HUES6 (cell line): ENCODE measurements around the gene ERO1B.

ENCODE experiments used
- H3K27ac ChIP-seq: 2 replicates; pipeline ENCODE4 v1.7.0; 2013; ENCODE audit warnings: low read depth, mild to moderate bottlenecking, low read length, inconsistent platforms
- H3K27me3 ChIP-seq: 2 replicates; pipeline ENCODE4 v1.6.1; 2013; ENCODE audit warnings: low read length; ENCODE audit not compliant: control insufficient read depth, insufficient read depth
- H3K36me3 ChIP-seq: 2 replicates; pipeline ENCODE4 v1.6.1; 2013; ENCODE audit warnings: low read length; ENCODE audit not compliant: control insufficient read depth, insufficient read depth
- H3K4me1 ChIP-seq: 2 replicates; pipeline ENCODE4 v1.6.1; 2013; ENCODE audit warnings: low read length; ENCODE audit not compliant: control insufficient read depth, insufficient read depth
- H3K4me3 ChIP-seq: 2 replicates; pipeline ENCODE4 v1.5.1; 2013; ENCODE audit warnings: low read depth, low read length
- H3K9ac ChIP-seq: one replicate; pipeline ENCODE4 v1.6.1; 2013; ENCODE audit warnings: mild to moderate bottlenecking, low read length
- H3K9me3 ChIP-seq: 2 replicates; pipeline ENCODE4 v1.6.1; 2013; ENCODE audit warnings: low read depth, low read length; ENCODE audit not compliant: control insufficient read depth, insufficient read depth

ERO1B gene

DNA sequence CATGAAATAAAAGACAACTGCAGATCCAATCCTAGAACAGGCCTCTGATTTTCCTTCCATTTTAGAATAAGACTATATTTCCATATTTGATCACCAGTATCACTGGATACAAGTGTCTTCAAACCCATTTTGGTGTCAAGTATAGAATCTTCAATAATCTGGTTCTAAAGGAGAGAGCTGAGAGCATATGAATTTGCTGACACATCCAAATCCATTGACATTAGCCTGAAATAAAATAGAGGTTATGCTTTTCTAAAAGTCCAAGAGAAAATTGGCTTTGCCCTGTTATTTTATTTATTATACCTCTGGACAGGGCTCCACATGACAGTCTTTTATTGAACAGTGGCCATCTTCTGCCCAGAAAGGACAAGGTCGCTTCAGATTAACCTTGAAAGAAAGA lies 28.6 kb downstream of the ERO1B start:
- H3K27me3 ChIP-seq, result no peaks in the 10 kb centered on the region
- no peaks in the 10 kb centered on the region for H3K36me3 ChIP-seq
- no peaks in the 10 kb centered on the region for H3K4me1 ChIP-seq
- no peak overlapping the region for H3K27ac ChIP-seq
- no peak overlapping the region for H3K9ac ChIP-seq
- 0 out of 2 replicates have a peak, but pooled peaks cover 5% of the 10 kb centered on the region for H3K9me3 ChIP-seq
- H3K4me3 ChIP-seq, result no peak overlapping the region

DNA sequence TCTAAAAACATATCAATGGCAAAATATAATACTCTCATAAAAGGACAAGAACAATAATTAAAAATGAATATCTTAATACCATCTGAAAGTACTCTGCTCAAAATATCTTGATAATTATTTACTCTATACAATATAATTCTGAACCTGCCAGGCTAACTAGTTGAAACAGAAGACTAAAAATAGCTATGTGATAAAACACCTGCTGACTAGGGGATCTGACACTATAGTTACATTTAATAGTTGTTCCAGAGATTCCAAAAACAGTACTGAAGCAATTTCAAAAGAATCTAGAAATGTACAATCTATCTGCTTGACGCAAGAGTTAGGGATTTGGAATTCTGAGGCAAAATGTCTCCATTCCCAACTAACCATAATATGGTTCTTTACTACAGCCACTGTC lies 30.2 kb downstream of the ERO1B start:
- no peak overlapping the region for H3K4me3 ChIP-seq
- H3K9me3 ChIP-seq, result no peaks in the 10 kb centered on the region
- no peak overlapping the region for H3K27ac ChIP-seq
- no peaks in the 10 kb centered on the region for H3K27me3 ChIP-seq
- no peak overlapping the region for H3K9ac ChIP-seq
- no peaks in the 10 kb centered on the region for H3K36me3 ChIP-seq
- H3K4me1 ChIP-seq, result no peaks in the 10 kb centered on the region

DNA sequence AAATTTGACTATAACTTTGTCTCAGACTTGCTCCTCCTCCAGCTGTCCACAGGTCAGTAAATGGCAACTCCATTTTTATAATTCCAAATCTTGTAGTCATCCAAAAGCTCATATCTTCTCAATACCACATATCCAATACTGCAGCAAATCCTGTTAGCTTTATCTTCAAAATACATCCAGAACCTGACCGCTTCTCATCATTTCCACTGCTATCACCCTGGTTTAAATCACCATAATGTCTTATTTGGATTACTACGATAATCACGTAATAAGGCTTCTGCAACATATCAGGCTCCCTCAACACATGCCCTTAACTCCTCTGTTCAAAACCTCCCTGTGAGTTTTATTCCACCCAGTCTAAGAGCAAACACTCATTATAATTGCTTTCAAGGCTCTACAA lies 34.5 kb downstream of the ERO1B start:
- Histone ChIP-seq H3K9me3 (no peaks in the 10 kb centered on the region), H3K4me3 (no peak overlapping the region), H3K27me3 (no peaks in the 10 kb centered on the region), H3K4me1 (no peaks in the 10 kb centered on the region), H3K36me3 (no peaks in the 10 kb centered on the region), H3K9ac (no peak overlapping the region), H3K27ac (no peak overlapping the region)

GRCh38 chr1:236242568-236242967 lies 39.2 kb downstream of the ERO1B start:
- H3K4me1 ChIP-seq, result no peaks in the 10 kb centered on the region
- H3K27me3 ChIP-seq, result no peaks in the 10 kb centered on the region
- no peaks in the 10 kb centered on the region for H3K36me3 ChIP-seq
- H3K4me3 ChIP-seq, result no peak overlapping the region
- H3K9me3 ChIP-seq, result no peaks in the 10 kb centered on the region
- no peak overlapping the region for H3K9ac ChIP-seq
- H3K27ac ChIP-seq, result no peak overlapping the region

DNA sequence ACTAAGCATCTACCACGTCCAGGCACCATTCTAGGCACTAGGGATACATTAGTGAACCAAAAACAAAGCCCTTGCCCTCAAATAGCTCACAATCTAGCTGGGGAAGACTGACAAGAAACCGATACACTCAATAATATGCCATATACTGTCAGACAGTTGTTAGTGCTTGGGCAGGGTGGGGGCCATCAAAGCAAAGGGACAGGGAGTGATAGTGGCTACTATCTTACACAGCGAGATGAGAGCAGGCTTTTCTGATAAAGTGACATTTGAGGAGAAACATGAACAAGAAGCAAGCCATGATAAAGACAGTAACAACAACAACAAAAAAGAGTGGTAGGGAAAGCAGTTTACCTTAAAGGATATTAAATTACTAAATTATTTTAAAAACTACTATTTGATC lies 41.1 kb downstream of the ERO1B start:
- Histone ChIP-seq H3K4me3 (no peak overlapping the region), H3K4me1 (no peaks in the 10 kb centered on the region), H3K36me3 (no peaks in the 10 kb centered on the region), H3K27ac (no peak overlapping the region), H3K27me3 (no peaks in the 10 kb centered on the region), H3K9me3 (no peaks in the 10 kb centered on the region), H3K9ac (no peak overlapping the region)

DNA sequence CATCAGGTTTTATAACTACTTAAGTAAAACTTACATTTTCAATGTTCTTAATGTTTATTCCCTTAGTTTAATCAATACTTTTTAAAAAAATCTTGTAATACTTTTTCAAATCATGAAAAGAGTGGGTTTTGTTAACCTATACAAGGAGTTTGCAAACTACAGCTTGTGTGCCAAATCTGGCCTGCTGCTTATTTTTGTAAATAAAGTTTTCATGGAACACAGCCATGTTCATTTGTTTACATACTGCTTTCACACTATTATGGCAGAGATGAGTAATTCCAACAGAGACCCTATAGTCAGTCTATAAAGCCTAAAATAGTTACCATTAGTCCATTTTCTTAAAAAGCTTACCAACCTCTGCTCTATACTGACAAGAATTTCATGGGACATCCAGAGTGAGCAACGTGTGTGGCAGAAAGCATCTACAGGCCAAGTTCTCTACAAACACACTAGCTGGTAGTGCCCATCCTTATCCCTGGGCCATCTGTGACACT lies 42.6 kb downstream of the ERO1B start:
- Histone ChIP-seq H3K9me3 (no peaks in the 10 kb centered on the region), H3K4me1 (no peaks in the 10 kb centered on the region), H3K9ac (no peak overlapping the region), H3K4me3 (no peak overlapping the region), H3K27me3 (no peaks in the 10 kb centered on the region), H3K36me3 (no peaks in the 10 kb centered on the region), H3K27ac (no peak overlapping the region)

- H3K27me3 ChIP-seq, result no peaks in the 10 kb centered on the region
- H3K9me3 ChIP-seq, result no peaks in the 10 kb centered on the region
- H3K9ac ChIP-seq, result no peak overlapping the region
- H3K27ac ChIP-seq, result no peak overlapping the region
- no peaks in the 10 kb centered on the region for H3K36me3 ChIP-seq
- H3K4me3 ChIP-seq, result no peak overlapping the region
- no peaks in the 10 kb centered on the region for H3K4me1 ChIP-seq
Observed at GRCh38 chr1:236235116-236235515, 46.6 kb downstream of the ERO1B start.

GRCh38 chr1:236228411-236228810 lies 53.3 kb downstream of the ERO1B start:
- no peak overlapping the region for H3K4me3 ChIP-seq
- H3K9ac ChIP-seq, result no peak overlapping the region
- no peaks in the 10 kb centered on the region for H3K9me3 ChIP-seq
- no peaks in the 10 kb centered on the region for H3K4me1 ChIP-seq
- no peak overlapping the region for H3K27ac ChIP-seq
- H3K36me3 ChIP-seq, result no peaks in the 10 kb centered on the region
- H3K27me3 ChIP-seq, result no peaks in the 10 kb centered on the region

DNA sequence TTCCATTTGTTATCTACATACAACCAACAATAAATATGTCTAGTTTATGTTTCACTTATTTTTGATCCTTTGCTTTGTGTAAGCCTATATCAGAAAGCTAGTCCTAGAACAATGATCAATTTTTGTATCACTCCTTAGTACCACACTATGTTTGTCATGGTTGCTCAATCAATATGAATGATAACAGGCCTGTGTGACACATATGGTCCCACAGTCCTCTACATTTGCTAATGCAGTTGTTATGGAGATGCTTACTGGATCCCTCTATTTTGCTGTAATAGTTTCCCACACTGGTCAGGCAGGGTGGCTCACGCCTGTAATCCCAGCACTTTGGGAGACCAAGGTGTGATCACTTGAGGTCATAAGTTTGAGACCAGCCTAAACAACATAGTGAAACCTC lies 59.1 kb downstream of the ERO1B start:
- no peaks in the 10 kb centered on the region for H3K36me3 ChIP-seq
- no peak overlapping the region for H3K4me3 ChIP-seq
- no peaks in the 10 kb centered on the region for H3K9me3 ChIP-seq
- H3K27me3 ChIP-seq, result no peaks in the 10 kb centered on the region
- no peaks in the 10 kb centered on the region for H3K4me1 ChIP-seq
- no peak overlapping the region for H3K27ac ChIP-seq
- no peak overlapping the region for H3K9ac ChIP-seq

GRCh38 chr1:236220473-236220872 lies 61.3 kb downstream of the ERO1B start:
- H3K9me3 ChIP-seq, result no peaks in the 10 kb centered on the region
- H3K27me3 ChIP-seq, result no peaks in the 10 kb centered on the region
- H3K4me1 ChIP-seq, result no peaks in the 10 kb centered on the region
- no peak overlapping the region for H3K9ac ChIP-seq
- H3K4me3 ChIP-seq, result no peak overlapping the region
- no peaks in the 10 kb centered on the region for H3K36me3 ChIP-seq
- no peak overlapping the region for H3K27ac ChIP-seq

- Histone ChIP-seq H3K4me1 (no peaks in the 10 kb centered on the region), H3K27ac (no peak overlapping the region), H3K27me3 (no peaks in the 10 kb centered on the region), H3K4me3 (no peak overlapping the region), H3K9me3 (no peaks in the 10 kb centered on the region), H3K9ac (no peak overlapping the region), H3K36me3 (no peaks in the 10 kb centered on the region)
Observed at GRCh38 chr1:236214761-236215160, 67.0 kb downstream of the ERO1B start.

DNA sequence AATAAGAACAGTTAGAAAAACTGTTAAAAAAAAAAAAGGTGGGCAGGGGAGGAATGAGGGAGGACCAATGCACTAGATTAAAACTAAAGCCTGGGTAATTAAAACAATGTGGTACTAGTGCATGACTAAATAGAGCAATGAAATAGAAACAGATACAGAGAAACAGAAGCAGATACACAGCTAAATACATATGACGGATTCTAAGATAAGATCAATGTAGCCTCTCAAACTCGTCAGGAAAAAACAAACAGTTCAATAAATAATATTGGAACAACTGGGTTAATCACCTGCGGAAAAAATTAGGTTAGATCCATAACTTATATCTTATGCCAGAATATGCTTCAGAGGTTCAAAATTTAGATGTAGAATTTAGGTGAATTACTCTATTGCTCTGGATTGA lies 68.2 kb downstream of the ERO1B start:
- H3K27ac ChIP-seq, result no peak overlapping the region
- no peak overlapping the region for H3K9ac ChIP-seq
- H3K27me3 ChIP-seq, result no peaks in the 10 kb centered on the region
- no peaks in the 10 kb centered on the region for H3K36me3 ChIP-seq
- H3K9me3 ChIP-seq, result no peaks in the 10 kb centered on the region
- no peaks in the 10 kb centered on the region for H3K4me1 ChIP-seq
- no peak overlapping the region for H3K4me3 ChIP-seq
